Immature natural killer cell (primary cell): ENCODE measurements around the gene ABI3. TPM values are rescaled to one million over a fixed set of nuclear protein-coding genes. Genes with fewer than 3 reads are reported as not detected.
A peak's percentile ranks its signal among the peaks of the same experiment; 100 is the strongest.

ENCODE experiments used
- DNase-seq, 3 donors: peaks; one replicate each; pipeline ENCODE4 v3.0.0; 2022; ENCODE audit warnings: mixed read lengths in 1 of 3
- H3K27ac Mint-ChIP-seq, 6 donors: one replicate each; pipeline ENCODE4 v1.8.0; 2020; ENCODE audit warnings: mixed read lengths in 6 of 6, mild to moderate bottlenecking in 5 of 6, inconsistent platforms in 4 of 6, moderate library complexity in 3 of 6
- H3K27me3 Mint-ChIP-seq, 3 donors: one replicate each; pipeline ENCODE4 v1.8.0; 2020 to 2021; ENCODE audit warnings: low read depth in 3 of 3, mild to moderate bottlenecking in 3 of 3, mixed read lengths in 3 of 3, moderate library complexity in 3 of 3, inconsistent platforms in 1 of 3
- H3K36me3 Mint-ChIP-seq, 3 donors: one replicate each; pipeline ENCODE4 v1.8.0; 2020; ENCODE audit warnings: mixed read lengths in 3 of 3, inconsistent platforms in 2 of 3, mild to moderate bottlenecking in 2 of 3
- H3K4me1 Mint-ChIP-seq, 2 donors: one replicate each; pipeline ENCODE4 v1.8.0; 2020; ENCODE audit warnings: inconsistent platforms in 2 of 2, mild to moderate bottlenecking in 2 of 2, mixed read lengths in 2 of 2, moderate library complexity in 1 of 2
- H3K4me3 Mint-ChIP-seq, 5 donors: one replicate each; pipeline ENCODE4 v1.8.0; 2020; ENCODE audit warnings: mild to moderate bottlenecking in 5 of 5, mixed read lengths in 5 of 5, inconsistent platforms in 3 of 5, moderate library complexity in 3 of 5
- H3K9me3 Mint-ChIP-seq, 6 donors: one replicate each; pipeline ENCODE4 v1.8.0; 2020; ENCODE audit warnings: mild to moderate bottlenecking in 6 of 6, mixed read lengths in 6 of 6, inconsistent platforms in 4 of 6, moderate library complexity in 3 of 6
- polyA plus RNA-seq, 3 donors: library from polyadenylated mRNA; unstranded; fragments of 300-500 nt; fragmentation: Illumina TruSeq; gene quantifications; one replicate each; pipeline ENCODE4 v1.2.3, GENCODE V29; 2021

The ABI3 gene
- polyA plus RNA-seq, 3 donors from 2014 or later = 149 to 338 (median 289) TPM

DNA sequence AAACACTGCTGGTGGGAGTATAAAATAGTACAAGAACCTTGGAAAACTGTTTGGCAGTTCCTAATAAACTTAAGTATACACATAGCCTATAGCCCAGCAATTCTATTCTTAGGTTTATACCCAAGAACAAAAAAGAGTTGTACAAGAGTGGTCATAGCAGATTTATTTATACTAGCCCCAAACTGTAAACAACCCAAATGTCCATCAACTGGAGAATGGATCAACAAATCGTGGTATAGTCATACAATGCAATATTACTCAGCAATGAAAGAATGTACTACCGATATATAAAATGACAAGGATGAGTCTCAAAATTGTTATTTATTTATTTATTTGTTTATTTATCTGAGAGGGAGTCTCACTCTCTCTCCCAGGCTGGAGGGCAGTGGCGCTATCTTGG lies 23.2 kb upstream of the ABI3 start:
- Mint-ChIP-seq H3K27me3 (peaks cover 9 to 12% (median 11%) of the 10 kb centered on the region in 3 donors), H3K9me3 (peaks cover 0 to 5% (median 2%) of the 10 kb centered on the region in 6 donors), H3K4me1 (peaks cover 16 to 25% of the 10 kb centered on the region in 2 donors), H3K4me3 (no peak overlapping the region), H3K27ac (no peak overlapping the region), H3K36me3 (peaks cover 0 to 6% (median 0%) of the 10 kb centered on the region in 3 donors)
- DNase-seq = no peak

DNA sequence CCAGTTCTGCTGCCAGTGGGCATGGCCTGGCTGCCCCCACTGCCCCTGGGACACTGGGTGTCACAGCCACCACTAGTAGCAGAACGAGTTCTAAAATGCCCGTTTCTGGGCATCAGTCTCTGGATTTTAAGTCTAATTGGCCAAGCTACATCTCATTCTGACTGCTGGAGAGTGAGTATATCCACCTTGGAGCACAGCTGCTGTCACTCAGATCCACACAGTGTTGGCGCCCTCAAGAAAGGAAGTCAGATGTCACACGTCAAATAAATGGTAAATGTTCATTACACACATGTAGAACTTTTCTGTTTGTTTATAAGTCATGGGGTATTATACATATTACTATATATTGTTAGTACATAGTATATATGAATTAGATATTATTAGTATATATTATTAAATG lies 19.6 kb upstream of the ABI3 start:
- no peaks in the 10 kb centered on the region for H3K36me3 Mint-ChIP-seq
- peak overlapping the region; percentile 47 to 76 (median 56) for H3K4me3 Mint-ChIP-seq
- peak in 2 of 3 donors; percentile 14 to 34 for DNase-seq
- H3K9me3 Mint-ChIP-seq = peaks cover 0 to 6% (median under 1%) of the 10 kb centered on the region in 6 donors
- H3K27me3 Mint-ChIP-seq = peaks cover 19 to 23% (median 22%) of the 10 kb centered on the region in 3 donors
- peaks cover 31 to 42% of the 10 kb centered on the region in 2 donors for H3K4me1 Mint-ChIP-seq
- peak overlapping the region; percentile 86 to 99 (median 92) for H3K27ac Mint-ChIP-seq

DNA sequence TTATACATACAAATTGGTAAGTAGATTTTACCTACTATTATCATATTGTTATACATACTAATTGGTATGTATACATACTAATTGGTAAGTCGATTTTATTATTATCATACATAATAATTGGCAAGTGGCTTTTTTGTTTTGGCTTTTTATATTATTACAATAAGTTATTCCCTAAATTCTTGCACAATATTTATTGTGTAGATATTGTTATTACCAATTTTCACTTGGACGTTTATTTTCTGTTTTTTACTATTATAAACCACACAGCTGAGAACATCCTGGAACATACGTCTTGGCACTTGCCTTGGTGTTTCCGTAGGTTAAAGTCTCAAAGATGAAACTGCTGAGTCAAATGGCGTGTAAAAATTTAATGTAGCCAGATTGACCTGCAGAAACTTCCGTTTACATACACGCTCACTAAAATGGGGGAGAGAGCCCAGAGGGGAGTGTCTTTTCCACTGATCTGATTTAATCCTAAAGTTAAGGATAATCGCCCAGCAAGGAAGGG lies 19.0 kb upstream of the ABI3 start:
- H3K27me3 Mint-ChIP-seq = peaks cover 18 to 23% (median 22%) of the 10 kb centered on the region in 3 donors
- no peaks in the 10 kb centered on the region for H3K36me3 Mint-ChIP-seq
- peak overlapping the region; percentile 86 to 96 (median 93) for H3K4me3 Mint-ChIP-seq
- peaks cover 31 to 42% of the 10 kb centered on the region in 2 donors for H3K4me1 Mint-ChIP-seq
- peak overlapping the region; percentile 92 to 99 (median 96) for H3K27ac Mint-ChIP-seq
- peaks cover 0 to 3% (median 0%) of the 10 kb centered on the region in 6 donors for H3K9me3 Mint-ChIP-seq
- DNase-seq = peak; percentile 68 to 75 (median 74)

DNA sequence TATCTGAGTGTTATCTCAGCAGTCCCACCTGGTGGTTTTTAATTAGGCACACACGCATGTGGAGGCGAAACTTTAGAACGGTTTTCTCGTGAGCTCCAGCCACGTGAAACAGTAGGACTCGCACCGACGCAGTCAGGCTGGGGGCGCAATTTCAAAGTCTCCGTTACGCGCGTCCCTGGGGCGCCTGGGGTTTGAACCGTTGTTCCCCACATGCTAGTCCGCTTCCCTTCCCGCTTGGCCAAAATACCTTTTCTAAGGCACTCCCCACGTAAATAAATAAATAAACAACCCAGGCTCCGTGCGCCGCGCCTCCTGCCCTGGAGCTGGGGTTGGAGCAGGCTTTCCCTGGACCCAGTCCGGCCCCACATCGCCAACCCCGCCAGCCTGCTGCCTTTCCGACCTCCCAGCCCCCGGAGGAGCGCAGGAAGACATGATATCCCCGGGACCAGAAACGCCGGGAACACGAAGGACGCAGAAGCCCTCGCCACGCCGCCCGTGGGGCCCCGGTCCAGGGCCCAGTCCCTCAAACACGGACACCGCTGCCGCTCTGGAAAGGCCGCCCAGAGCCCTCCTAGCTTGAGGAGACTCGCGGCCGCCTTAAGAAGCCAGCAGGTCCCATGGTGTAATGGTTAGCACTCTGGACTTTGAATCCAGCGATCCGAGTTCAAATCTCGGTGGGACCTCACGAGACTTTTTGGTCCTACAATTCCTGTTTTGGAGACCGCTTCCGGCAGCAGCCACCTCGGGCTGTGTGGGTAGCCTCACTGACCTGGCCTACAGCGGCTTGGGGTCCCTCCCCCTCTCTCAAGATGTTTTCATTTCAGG lies 18.4 kb upstream of the ABI3 start:
- peaks cover 18 to 23% (median 22%) of the 10 kb centered on the region in 3 donors for H3K27me3 Mint-ChIP-seq
- H3K4me1 Mint-ChIP-seq = peaks cover 32 to 42% of the 10 kb centered on the region in 2 donors
- peak overlapping the region; percentile 92 to 99 (median 96) for H3K27ac Mint-ChIP-seq

DNA sequence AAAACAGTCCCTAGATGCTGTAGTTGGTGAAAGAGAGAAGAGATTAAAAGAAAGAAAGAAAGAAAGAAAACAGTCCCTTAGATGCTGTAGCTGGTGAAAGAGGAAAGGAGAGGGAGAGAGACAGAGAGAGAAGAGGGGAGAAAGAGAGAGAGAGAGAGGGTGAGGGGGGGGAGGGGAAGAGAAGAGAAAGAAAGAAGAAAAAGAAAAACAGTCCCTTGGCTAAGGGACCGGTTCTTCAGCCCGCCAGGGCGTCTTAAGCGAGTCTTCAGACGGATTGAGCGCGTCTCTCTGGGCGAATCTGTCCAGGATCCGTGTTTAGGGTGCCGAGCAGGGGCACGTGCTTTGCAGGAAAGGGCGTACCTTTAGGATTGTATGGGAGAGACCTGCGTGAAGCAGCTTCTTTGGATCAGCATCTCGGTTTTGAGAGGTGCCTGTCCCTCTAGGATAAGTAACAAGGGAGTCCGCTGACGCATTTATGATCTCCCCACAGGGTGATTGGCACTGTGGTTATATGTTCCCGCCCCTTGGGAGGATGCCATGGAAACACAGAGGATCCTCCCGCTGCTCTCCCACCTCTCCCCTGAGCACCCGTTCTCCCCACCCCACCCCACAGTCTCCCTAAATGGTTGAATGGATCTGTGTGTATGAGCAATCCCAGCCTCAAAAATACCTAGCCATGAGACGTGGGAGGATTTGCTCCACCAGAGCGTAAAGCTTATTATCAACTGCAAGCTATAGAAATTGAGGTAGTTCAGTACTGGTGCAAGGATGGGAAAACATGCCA lies 16.8 kb upstream of the ABI3 start:
- no peak for DNase-seq
- Mint-ChIP-seq H3K9me3 (peaks cover 0 to 3% (median 0%) of the 10 kb centered on the region in 6 donors), H3K36me3 (no peaks in the 10 kb centered on the region), H3K27ac (peak overlapping the region; percentile 92 to 99 (median 96)), H3K4me3 (peak overlapping the region; percentile 86 to 96 (median 93)), H3K4me1 (peaks cover 32 to 42% of the 10 kb centered on the region in 2 donors), H3K27me3 (peaks cover 18 to 23% (median 22%) of the 10 kb centered on the region in 3 donors)

More for the DNA sequence above, 18.4 kb upstream of the ABI3 start:
- Mint-ChIP-seq H3K36me3 (no peaks in the 10 kb centered on the region), H3K4me3 (peak overlapping the region; percentile 86 to 96 (median 93)), H3K9me3 (peaks cover 0 to 3% (median 0%) of the 10 kb centered on the region in 6 donors)
- DNase-seq = peak; percentile 91 to 93 (median 92)

DNA sequence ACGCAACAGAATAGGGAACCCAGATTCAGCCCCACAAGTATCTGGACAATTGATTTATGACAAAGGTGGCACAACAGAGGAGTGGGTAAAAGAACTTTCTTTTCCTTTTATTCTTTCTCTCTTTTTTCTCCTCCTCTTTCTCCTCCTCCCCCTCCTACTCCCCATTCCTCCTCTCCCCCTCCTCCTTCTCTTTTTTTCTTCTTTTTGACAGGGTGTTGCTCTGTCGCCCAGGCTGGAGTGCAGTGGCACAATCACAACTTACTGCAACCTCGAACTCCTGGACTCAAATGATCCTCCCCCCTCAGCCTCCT lies 16.3 kb upstream of the ABI3 start:
- H3K4me3 Mint-ChIP-seq = peak overlapping the region in 4 of 5 donors; percentile 42 to 58 (median 49)
- H3K27me3 Mint-ChIP-seq = peaks cover 18 to 23% (median 22%) of the 10 kb centered on the region in 3 donors
- peaks cover 0 to 3% (median 0%) of the 10 kb centered on the region in 6 donors for H3K9me3 Mint-ChIP-seq
- peaks cover 32 to 42% of the 10 kb centered on the region in 2 donors for H3K4me1 Mint-ChIP-seq
- H3K27ac Mint-ChIP-seq = peak overlapping the region in 3 of 6 donors; percentile 95 to 99 (median 96)
- no peak for DNase-seq
- H3K36me3 Mint-ChIP-seq = no peaks in the 10 kb centered on the region

DNA sequence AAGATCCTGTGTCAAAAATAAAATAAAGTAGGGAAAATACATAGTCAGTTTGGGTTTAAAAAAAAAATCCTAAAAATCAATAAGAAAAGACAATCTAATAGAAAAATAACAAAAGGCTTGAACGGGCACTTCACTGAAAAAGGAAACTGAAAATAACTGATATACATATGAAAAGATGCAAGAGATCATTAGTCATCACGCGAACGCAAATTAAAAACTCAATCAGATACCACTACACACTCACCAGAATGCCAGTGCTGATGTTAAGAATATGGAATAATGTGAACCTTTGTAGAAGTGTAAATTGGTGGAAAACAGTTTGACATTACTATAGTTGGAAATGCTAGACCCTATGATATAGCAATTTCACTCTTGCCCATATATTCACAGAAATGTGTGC lies 14.8 kb upstream of the ABI3 start:
- peaks cover 17 to 23% (median 22%) of the 10 kb centered on the region in 3 donors for H3K27me3 Mint-ChIP-seq
- peaks cover 0 to 3% (median 0%) of the 10 kb centered on the region in 6 donors for H3K9me3 Mint-ChIP-seq
- DNase-seq = no peak
- peaks cover 0 to 3% (median 0%) of the 10 kb centered on the region in 3 donors for H3K36me3 Mint-ChIP-seq
- H3K4me3 Mint-ChIP-seq = no peak overlapping the region
- peaks cover 35 to 42% of the 10 kb centered on the region in 2 donors for H3K4me1 Mint-ChIP-seq
- peak overlapping the region in 2 of 6 donors; percentile 23 to 75 for H3K27ac Mint-ChIP-seq

DNA sequence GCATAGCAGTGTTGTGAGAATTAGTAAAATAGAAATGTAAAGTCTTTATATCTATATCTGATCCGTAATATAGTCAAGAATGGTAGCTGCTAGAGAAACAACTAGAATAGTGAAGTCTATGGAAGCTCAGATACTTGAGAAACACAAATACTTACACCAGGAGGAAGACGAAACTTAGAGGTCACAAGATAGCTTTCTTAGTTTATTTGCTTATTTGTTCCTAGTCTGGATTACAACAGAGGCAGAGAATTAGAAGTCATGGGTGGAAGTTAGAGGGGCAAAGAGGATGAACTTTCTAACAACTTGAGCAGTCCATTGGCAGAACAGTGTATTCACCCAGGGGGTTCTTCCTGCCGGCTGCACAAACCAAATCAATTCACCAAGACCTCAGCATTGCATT lies 14.0 kb upstream of the ABI3 start:
- Mint-ChIP-seq H3K36me3 (peaks cover 0 to 3% (median 0%) of the 10 kb centered on the region in 3 donors), H3K27ac (peak overlapping the region in 1 of 6 donors; percentile 49), H3K27me3 (peaks cover 16 to 22% (median 22%) of the 10 kb centered on the region in 3 donors), H3K9me3 (peaks cover 0 to 3% (median 0%) of the 10 kb centered on the region in 6 donors), H3K4me3 (no peak overlapping the region), H3K4me1 (peaks cover 34 to 37% of the 10 kb centered on the region in 2 donors)
- no peak for DNase-seq

DNA sequence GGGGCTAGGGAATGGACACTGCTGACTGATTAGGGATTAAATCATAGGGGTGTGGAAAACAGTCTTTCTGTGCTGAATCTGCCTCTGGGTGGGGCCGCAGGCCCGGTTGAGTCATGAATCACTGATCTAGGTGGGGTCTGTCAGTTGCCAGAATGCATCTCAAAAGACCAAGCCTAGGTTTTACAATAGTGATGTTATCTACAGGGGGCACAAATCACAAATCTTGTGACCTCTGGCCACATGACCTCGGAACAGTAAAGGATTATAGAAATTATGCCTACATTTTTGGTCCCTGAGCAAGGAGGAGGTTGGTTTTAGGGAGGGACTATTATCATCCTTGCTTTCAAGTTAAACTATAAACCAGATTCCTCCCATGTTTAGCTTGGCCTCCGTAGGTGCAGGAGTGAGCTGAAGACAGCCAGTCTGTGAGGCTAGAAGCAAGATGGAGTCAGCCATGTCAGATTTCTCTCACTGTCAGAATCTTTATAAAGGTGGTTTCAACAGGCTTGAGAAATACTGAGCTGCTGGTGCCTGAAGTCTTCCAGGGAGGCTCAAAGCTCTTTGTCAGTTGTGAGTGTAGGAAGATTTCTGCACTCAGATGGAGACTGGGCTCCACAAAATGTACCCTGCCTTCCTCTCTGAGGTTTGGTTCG lies 13.0 kb upstream of the ABI3 start:
- peaks cover 3 to 5% (median 4%) of the 10 kb centered on the region in 3 donors for H3K36me3 Mint-ChIP-seq
- H3K27ac Mint-ChIP-seq = peak overlapping the region in 1 of 6 donors; percentile 37
- no peaks in the 10 kb centered on the region for H3K9me3 Mint-ChIP-seq
- DNase-seq = no peak
- H3K4me1 Mint-ChIP-seq = peaks cover 28 to 40% of the 10 kb centered on the region in 2 donors
- peaks cover 6 to 13% (median 12%) of the 10 kb centered on the region in 3 donors for H3K27me3 Mint-ChIP-seq
- no peak overlapping the region for H3K4me3 Mint-ChIP-seq

DNA sequence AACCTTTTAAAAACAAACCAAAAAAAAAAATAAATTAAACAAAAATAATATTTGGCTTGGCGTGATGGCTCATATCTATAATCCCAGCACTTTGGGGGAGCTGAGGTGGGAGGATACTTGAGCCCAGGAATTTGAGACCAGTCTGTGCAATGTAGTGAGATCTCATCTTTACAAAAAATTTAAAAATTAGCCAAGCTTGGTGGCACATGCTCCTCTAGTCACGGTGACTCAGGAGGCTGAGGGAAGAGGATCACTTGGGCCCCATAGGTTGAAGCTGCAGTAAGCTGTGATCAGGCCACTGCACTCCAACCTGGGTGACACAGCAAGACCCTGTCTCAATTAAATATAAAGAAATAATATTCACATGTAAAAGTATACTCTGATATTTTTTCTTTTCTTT lies 12.3 kb upstream of the ABI3 start:
- Mint-ChIP-seq H3K4me3 (no peak overlapping the region), H3K9me3 (no peaks in the 10 kb centered on the region), H3K27me3 (peaks cover 0 to 5% (median 5%) of the 10 kb centered on the region in 3 donors), H3K27ac (no peak overlapping the region), H3K36me3 (peaks cover 3 to 8% (median 7%) of the 10 kb centered on the region in 3 donors), H3K4me1 (peaks cover 21 to 34% of the 10 kb centered on the region in 2 donors)
- no peak for DNase-seq

DNA sequence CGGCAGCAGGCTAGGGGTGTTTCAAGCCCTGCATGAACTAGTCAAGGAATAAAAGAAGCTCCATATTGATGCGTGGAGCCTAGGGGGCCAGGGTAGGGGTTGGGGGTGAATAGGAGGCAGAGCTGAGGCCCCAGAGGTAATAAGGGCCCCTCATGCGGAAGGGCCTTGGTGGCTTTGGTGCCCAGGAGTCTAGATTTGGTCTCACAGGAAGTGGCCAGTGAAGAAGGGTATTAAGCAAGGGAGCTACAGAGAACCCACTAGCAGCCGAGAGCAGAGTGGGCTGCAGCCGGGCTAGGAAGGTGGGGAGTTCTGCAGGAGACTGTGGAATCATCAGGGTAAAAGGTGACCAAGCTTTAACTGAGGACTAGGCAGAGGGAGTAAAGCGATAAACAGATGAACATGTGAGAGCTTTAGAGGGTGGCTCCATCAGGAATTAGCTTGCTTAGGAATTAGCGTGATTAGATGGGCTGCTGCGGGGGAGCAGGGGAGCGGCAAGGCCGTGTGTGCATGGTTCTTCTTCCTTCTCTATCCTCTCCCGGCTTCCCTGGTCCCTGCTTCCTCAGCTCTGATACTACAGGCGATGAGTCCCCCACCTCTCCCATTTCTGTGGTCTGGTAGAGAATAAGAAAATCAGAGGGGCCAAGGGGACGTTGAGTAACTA lies 10.0 kb upstream of the ABI3 start:
- Mint-ChIP-seq H3K36me3 (peaks cover 7 to 20% (median 15%) of the 10 kb centered on the region in 3 donors), H3K27ac (peak overlapping the region in 2 of 6 donors; percentile 21 to 41), H3K4me1 (peaks cover 14 to 33% of the 10 kb centered on the region in 2 donors), H3K27me3 (no peaks in the 10 kb centered on the region), H3K9me3 (no peaks in the 10 kb centered on the region), H3K4me3 (peak overlapping the region in 1 of 5 donors; percentile 23)
- no peak for DNase-seq

DNA sequence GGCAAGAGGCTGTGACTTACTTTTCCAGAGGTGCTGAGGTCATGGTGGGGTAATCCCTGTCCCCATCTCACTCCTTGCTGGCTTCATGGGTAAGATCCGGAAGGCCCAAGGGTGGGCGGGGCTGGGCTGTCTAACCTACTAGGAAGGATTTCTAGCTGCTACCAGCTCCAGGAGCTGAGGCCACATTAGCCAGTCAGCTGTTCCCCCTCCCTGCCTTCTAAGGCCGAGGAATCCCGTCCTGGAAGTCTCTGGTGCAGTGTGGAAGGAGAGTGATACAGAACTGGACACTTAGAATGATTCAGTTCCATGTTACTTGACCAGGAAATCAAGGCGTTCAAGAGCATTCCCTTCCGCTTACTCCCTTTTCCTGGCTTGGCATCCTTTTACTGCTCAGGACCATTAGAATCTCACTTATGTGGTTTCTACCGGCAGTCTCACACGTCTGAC lies 9.0 kb upstream of the ABI3 start:
- Mint-ChIP-seq H3K27me3 (no peaks in the 10 kb centered on the region), H3K36me3 (peaks cover 13 to 30% (median 24%) of the 10 kb centered on the region in 3 donors), H3K27ac (no peak overlapping the region), H3K9me3 (no peaks in the 10 kb centered on the region), H3K4me3 (no peak overlapping the region), H3K4me1 (peaks cover 19 to 39% of the 10 kb centered on the region in 2 donors)
- no peak for DNase-seq
